SIG-M5 treated with dmso at 0.1 percent for 504 hours (cell line): ENCODE data around the gene GRIN2A.

Experiments used
- DNase-seq: peaks from one replicate; lab custom pipeline; 2025; ENCODE audit not compliant: unreplicated experiment; lab: John Stamatoyannopoulos, UW

Gene GRIN2A

DNA sequence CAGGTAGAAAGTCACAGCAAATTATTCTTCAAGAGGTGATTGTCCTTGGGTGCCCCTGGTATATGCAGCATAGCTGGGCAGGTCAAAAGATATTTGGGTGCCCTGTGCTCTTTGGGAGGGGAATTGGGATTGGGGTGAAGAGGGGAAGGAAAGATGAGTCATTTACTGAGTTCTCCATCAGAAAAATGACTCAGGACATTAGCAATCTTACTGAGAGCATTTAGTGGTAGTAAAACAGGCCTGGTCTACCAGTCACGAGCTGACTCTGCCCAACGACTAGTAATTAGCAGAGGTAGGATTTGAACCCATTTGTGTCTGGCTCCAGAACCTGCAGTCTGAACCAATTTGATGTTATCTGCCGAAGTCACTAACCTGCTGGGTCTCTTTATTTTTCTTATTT, 6.0 kb upstream of the GRIN2A start:
- DNase-seq: no peak

DNA sequence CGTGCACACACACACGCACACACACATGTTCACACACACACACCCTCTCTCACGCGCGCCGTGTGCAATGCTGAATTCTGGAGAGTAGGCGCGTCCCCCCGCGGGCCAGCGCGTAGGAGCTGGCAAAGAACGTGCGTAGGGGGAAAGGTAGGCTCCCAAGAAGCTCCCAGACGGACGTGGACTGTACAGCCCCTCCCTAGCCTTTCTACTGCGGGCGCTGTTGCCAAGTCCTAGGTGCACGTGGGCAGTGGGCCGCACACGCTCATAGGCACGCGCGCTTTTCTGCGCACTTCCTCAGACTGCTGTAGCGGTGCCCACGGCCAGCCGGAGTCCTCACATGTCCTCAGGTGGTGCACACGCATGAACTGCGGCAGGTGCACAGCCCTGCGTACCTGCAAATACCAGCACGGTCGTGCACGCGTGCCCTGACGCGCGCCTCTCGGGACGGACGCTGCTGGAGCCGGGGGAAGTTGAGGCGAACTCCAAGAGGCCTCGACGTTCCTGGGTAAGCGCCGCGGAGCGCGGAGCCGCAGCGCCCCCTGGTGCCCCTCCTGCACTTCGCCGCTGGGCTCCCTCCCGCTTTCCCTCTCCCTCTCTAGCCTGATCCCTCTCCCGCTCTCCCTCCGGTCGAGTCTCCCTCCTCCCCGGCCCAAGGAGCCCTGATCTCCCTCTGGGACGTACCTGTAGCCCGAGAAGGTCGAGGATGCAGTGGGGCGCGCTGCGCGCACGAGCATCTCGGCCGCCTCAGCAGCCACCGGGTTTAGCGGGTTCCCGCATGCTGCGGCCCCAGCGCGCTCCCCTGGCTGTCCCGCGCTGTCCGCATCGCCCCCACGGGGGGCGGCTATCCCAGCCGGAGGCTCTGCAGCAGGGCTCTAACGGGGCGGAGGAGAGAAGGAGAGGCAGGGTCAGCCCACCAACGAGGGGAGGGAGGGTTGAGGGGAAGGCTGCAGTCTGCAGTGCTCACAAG, 749 bp downstream of the GRIN2A start:
- DNase-seq: no peak

DNA sequence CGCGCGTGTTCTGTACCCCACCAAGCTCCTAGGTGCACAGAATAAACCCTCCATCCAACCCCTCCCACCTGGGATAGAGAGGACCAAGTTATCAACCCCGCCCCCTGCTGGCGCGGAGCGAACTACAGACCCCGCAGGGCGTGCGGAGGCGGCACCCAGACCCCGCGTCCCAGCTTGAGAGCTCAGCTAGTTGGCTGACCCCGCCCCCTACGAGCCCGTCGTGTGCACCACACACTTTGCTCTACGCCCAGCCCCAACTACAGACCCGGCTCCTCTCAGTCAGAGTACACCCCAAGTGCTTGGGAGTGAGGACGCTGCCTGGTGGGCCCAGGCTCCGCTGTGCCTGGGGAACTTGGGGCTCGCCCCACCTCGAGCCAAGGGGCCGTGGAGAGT, 1.5 kb downstream of the GRIN2A start:
- no peak for DNase-seq

DNA sequence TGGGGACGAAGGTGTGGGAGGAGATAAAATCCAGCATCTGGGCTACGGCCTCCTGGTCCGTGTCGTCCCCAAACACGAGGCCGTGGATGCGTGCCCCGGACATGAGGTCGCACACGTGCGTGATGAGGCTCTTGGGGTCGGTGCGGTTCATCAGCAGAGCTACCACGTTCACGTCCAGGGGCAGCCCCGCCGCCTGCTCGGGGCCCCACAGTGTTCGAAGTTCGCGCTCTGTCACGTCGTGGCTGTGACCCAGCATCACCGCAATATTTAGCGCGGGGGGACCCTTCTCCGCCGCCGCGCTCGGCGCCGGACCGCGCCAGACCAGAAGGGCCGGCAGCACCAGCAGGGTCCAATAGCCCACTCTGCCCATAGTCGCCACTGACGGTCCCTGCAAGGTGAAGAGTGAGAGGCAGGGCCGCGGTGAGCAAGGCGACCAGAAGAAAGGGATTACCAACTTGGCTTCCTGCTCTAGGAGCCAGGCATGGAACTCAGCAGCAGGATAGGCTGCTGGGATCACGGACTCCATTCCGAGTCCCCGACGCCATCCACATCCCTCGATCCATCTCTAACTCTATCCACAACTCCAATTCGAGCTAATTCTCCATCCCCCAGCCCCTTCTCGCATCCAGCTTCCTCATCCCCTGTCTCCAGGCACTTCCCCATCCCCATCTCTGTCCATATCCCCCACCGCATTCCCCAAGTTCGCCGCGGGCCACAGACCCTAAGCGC, 2.0 kb downstream of the GRIN2A start:
- no peak for DNase-seq

DNA sequence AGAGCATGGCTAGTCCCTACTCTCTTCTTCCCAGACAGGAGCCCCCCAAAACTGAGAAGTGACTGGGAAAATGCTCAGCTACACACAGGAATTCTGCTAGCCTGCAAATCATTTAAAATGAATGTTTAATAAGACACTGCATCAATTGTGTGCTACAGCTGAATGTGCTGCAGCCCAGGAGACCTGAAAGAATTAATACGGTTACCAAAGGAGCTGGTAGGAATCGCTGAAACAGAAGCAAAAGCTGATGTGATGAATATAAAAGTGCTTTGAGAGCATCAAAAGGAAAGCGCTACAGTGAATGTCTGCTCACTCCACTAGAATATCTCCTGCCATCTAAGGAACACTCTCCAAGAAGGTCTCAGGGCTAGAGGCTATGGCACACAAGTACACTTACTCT, 3.7 kb downstream of the GRIN2A start:
- no peak for DNase-seq

DNA sequence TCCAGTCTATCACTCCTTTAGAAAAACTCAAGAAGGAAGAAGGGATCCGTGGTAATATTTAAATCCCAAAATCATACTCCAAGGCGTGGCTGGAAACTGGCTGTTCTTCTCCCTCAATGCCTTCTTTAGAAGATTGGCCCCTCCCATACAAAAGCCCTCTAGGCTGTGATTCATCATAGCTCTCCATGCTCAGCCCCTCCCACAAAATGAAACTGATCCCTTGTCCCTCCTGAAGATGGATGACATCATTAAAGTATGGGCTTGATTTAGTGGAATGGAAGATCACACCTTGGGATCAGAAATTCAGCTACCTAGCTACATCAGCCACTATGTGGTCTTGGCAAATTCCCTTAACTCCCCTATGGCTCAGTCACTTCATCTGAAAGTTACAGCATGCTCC, 4.1 kb downstream of the GRIN2A start:
- DNase-seq: no peak

DNA sequence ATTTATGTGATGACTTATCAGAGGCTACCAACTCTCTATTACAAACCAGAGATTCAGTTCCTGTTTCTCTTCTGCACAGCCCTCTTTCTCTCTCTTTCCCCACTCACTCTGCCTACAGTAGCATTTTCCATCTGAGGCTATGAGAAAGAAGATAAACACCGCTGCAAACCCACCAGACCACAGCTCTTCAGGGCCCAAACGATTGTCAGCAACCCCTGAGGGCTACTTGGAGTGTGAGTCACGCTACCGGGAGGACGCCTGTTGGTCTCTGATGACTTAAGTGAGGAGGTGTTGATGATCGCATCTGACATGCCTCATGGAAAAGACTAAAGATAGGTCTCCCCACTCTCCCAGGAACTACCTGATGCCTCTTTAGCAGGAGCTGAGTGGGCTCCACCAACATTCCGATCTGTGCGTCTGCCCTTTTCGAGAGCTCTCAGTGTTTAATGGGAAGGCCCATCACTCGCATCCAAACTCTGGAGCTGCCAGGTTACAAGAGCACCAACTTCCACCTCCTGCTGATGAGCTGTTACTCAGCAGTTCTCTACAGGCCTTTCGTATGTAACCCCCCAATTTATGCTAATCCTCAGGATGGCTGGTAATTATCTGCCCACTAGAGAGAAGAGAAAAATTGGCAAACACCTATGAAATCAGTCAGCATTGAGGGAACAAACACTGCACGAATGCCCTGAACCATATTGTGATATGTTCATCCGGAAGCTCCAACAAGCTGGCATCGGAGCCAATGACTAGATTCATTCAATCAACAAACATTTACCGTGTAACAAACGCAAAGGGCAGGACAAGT, 9.2 kb downstream of the GRIN2A start:
- DNase-seq: peak; percentile 0

DNA sequence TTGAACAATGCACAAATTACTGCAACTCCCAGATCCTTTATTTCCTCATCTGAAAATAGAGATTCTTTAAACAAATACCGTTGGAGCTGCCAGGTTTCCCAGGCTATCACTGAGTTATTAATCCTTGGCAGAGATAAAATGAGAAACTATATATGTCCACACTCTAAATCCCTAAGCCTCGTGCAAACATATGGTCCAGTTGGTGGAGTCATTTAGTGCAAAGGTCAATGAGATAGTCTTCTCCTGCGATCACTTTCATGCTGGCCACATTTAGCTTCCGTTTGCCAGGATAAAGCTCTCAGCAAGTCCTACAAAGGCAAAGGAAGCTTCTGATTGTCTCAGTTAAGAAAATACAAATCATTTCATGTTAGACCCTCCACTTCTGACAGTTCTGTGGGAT, 11.0 kb downstream of the GRIN2A start:
- DNase-seq: no peak

DNA sequence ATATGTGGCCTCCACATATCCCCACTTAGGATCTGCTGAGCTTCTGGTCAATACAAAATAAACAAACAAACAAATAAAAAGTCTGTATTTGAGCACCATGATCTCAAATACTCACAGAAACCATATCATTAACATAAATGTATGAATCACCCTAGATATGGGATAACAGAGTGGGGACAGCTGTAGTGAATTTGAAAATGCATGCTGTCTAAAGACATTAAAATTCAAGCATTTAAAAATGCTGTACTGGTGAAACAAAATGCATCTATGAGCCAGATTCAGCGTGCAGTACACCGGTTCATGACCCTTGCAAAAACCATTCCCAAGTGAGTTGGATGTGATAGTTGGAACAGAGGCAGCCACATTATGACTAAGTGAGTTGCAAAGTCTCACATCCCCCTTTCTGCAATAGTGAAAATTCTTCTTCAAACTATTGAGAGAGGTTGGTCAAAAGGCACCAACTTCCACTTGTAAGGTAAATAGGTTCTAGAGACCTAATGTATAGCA, 12.3 kb downstream of the GRIN2A start:
- no peak for DNase-seq

DNA sequence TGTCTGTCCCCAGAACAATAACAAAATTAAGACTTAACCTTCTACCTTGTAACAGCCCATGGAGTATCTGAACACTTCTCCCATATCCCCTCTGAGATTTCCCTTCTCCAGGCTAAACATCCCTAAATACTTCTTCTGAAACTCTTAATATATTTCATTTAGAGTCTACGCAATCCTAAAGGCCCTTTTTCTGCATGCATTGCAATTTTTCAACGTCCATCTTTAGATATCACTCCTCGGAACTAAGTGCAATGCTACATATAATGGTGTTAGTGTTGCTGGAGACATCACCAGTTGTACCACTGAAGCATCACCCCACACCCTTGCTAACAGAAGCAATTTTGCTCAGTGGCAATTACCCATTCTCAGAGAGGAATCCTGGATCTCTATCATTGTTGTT, 13.2 kb downstream of the GRIN2A start:
- DNase-seq: no peak

DNA sequence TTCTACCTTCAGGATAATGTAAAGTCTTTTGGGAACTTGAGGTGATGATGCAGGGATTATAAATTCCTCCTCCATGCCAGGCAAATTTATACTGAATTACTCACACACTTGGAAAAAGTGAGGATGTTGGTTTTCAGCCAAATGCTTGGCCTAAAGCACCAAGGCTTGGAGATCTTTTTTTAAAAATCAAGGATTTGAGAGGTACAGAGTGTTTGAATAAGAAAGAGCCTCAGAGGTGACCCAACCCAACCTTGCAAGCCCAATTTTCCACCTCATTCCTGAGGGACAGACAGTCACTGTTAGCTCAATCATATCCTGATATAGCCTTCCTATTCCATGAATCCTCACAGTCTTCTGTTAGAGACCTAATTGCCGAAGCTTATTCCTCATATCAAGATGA, 14.0 kb downstream of the GRIN2A start:
- no peak for DNase-seq

DNA sequence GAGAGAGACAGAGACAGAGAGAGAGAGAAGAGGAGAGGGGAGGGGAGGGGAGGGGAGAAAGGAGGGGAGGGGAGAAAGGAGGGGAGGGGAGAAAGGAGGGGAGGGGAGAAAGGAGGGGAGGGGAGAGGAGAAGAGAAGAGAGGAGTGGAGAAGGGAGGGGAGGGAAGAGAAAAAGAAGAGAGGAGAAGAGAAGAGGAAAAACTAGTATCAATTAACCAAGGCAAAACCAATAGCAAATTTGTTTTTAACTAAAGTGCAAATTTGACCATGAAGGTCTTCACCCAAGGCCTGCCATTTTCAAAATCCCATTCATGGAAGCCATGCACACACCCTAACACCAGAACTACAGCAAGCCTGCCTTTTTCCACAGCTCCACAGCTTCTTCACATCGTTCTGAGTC, 16.6 kb downstream of the GRIN2A start:
- DNase-seq: no peak

DNA sequence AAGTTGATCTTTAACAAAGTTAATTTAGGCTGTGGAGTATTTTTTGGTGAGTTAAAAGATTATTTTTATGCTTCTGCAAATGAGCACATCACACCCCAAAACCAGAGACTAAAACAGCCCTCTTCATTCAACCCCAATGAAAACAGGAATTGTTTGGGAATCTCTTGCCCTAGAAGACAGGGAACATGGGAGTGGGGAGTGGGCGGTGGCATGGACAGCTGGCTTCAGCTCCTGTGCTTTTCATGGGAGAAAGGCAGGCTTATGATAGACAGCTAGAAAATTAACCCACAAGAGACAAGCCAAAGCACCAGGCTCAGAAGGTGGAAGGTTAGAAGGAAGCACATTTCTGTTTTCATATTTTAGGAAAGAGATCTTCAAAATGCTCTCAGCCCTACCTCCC, 19.2 kb downstream of the GRIN2A start:
- DNase-seq: no peak

DNA sequence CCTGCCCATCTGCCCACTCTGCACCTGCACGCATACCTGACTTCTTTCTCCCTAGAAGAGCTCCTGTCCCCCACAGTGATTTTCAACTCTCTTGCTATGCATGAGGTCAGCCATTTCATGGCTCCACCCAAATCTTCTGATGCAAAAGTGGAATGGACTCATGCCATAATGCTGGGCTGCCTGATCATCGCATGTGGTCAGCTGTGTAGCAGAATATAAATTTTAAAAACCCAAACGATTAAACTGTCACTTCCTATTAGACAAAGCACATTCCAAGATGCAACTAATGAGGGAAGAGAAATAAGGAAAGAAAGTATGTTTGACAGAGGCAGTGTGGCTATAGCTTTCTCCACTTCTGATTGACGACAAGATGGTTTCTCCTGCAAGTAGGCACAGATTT, 26.1 kb downstream of the GRIN2A start:
- no peak for DNase-seq

DNA sequence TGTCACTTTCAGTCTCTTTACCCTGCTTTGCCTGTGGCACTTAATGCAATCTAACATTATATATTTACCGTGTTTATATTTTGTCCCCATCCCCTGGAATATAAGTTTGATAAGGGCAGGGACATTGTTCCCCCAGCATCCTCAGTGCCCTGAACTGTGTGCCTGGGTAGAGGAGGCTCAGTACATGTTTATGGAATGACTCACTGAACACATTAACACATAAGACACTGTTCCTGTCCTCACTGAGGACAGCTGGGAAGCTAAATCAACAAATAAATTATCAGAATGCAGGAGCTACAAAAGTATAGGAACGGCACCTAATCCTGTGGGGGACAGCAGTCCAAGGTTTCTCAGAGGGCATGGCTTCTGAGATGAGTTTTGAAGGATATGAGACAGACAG, 27.8 kb downstream of the GRIN2A start:
- no peak for DNase-seq

DNA sequence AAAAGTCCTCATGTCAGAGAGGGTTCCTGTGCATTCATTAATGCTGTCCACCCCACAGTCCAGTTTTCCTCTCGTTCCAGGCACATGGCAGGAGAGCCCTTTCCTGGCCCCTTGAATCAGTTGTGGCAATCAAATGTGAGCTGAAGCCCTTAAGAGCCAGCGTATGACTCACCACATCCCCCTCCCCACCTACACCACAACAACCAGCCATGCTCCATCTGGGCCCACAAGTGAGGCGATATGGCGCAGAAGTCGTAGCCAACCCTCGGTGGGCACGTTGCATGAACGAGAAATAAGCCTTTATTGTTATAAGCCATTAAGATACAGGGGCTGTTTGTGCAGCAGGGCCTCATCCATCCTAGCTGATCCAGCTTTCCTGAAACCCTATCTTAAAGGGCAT, 28.2 kb downstream of the GRIN2A start:
- DNase-seq: no peak

DNA sequence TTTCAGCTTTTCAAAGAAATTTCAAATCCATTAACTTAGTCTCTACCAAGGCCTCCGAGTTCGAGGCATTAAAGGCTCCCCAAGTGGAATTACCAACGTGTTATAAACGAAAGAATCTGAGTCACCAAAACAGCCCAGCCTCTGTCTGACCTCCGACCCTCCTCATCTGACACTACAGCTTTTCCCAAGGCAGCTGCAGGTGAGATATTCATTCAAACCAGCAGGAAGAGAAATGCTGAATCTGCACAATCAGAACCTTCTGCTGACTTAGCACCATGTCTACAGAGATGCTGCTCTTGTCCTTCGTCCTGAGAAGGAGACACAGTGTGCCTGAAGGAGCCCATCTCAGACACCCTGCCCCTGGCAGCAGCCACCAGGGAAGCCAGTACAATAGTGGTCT, 30.5 kb downstream of the GRIN2A start:
- no peak for DNase-seq

DNA sequence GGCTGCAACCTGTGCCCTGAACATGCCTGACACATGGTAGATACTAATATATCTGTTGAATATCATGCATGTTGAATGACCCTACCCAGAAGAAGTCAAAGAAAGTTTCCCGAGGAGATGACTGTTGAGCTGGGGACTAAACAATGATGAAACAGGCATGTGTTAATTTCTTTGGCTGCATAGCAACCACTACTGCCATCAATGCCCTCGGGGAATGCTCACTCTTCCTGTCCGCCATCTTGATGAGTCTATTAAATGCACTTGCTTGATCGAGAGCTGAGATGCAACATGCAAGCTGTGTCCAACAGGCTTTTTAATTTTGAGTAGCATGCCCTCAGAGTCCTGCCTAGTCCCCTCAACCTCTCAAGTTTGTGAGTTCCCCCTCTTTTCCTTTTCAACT, 31.3 kb downstream of the GRIN2A start:
- DNase-seq: no peak

DNA sequence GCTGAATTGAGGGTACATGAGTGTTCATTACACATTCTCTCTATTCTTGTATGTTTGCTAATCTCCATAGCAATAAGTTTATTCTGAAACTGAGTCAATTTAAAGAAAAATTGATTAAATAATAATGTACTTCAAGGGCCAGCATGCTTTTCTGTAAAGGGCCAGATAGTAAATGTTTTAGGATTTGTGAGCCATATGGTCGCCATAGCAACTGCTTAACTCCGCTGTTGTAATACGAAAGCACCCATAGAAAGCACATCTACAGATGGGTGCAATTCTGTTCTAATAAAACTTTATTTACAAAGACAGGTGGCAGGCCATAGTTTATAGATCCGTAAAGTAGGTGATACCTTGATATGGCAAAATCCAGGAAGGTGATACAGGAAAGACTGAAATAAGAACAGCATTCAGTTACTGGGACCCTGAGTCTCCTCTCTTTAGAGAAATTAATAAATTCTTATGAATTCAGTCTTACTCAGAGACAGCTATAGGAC, 36.6 kb downstream of the GRIN2A start:
- no peak for DNase-seq

DNA sequence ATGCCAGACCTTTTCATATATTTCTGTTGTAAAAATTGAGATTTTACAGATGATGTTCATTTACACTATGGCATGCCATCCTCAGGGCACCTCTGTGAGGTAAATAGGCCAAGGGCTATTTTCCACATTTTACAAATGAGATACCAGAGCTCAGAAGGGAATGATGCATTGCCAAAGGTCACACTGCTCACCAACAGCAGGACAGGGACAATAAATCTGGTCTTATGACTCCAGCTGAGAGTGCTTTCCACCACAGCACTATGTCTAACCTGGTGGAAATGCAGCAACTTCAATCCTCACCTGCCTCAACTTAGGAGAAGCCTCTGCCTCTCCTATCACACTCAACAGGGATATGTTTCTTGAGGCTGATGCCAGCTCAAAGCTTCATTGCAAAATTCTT, 40.6 kb downstream of the GRIN2A start:
- DNase-seq: no peak

DNA sequence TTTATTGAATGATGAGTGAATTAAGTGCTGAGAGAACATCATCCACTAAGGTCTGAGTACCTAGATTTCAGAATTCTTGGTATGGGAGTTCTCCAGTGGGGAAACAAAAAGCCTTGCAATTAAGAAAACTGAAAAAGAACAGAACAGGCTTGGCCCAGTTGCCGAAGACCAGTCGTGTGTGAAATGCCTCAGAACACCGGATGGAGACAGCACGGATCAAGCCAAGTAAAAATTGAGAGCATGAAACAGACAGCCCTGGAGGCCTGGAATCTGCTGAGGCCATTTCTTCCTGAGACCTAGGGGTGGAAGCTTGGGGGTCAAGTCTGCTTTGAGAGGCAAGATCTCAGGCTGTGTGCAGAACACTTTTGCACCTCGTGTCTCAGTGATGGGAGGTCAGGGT, 43.3 kb downstream of the GRIN2A start:
- no peak for DNase-seq
